Stimulated activated naive CD8-positive, alpha-beta T cell treated with anti-CD3 and anti-CD28 coated beads, Interleukin-15, Interleukin-2, amounts not matched to agents 100 ng/mL and 50 ng/mL, for 24 hours (primary cell): ENCODE measurements around the gene ZP3.
"Not testable (repeated sequence)": the region's sequence is repeated elsewhere in the genome, so short reads cannot be mapped to it uniquely, and the experiment has no call there.

Experiments
- H3K27ac Mint-ChIP-seq: one replicate; pipeline ENCODE4 v1.8.0; 2021; ENCODE audit warnings: mild to moderate bottlenecking, mixed read lengths
- H3K27me3 Mint-ChIP-seq: one replicate; pipeline ENCODE4 v1.8.0; 2021; ENCODE audit warnings: mixed read lengths
- H3K36me3 Mint-ChIP-seq: one replicate; pipeline ENCODE4 v1.8.0; 2021; ENCODE audit warnings: low read depth, mixed read lengths
- H3K4me1 Mint-ChIP-seq: one replicate; pipeline ENCODE4 v1.8.0; 2021; ENCODE audit warnings: low read depth, mixed read lengths
- H3K4me3 Mint-ChIP-seq: one replicate; pipeline ENCODE4 v1.8.0; 2021; ENCODE audit warnings: mild to moderate bottlenecking, mixed read lengths
- H3K9me3 Mint-ChIP-seq: one replicate; pipeline ENCODE4 v1.8.0; 2021; ENCODE audit warnings: mixed read lengths

ZP3 gene

DNA sequence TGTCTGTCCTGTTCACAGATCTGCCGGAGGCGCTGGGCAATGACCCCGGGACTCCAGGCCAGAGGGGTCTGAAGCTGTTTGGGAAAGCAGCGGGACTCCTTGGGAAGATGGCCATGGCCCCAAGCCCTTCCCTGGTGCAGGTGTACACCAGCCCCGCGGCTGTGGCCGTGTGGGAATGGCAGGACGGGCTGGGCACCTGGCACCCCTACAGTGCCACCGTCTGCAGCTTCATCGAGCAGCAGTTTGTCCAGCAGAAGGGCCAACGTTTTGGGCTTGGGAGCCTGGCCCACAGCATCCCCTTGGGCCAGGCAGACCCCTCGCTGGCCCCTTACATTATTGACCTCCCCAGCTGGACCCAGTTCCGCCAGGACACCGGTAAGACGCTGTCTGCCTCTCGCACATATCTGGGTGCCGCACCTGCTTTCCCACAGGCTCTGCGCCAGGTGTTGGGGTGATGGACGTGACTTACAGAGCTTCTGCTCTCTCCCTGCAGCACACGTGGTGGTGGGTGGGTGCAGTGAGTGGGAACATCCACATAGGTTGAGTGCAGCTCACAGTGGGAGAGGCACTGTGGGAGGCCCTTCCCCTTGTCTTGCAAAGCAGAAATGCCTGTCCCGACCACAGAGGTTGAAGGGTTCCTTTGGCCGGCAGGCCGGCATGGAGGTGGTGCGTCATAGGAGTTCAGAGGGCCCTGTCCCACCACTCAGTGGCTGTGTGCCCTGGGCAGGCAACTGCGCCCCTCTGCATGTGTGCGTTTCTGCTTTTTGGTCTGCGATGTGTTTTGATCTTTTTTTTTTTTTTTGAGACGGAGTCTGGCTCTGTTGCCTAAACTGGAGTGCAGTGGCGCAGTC, 55.9 kb downstream of the ZP3 start:
- not testable (repeated sequence) for H3K27ac Mint-ChIP-seq, H3K4me3 Mint-ChIP-seq, H3K36me3 Mint-ChIP-seq, H3K4me1 Mint-ChIP-seq, H3K27me3 Mint-ChIP-seq, H3K9me3 Mint-ChIP-seq

DNA sequence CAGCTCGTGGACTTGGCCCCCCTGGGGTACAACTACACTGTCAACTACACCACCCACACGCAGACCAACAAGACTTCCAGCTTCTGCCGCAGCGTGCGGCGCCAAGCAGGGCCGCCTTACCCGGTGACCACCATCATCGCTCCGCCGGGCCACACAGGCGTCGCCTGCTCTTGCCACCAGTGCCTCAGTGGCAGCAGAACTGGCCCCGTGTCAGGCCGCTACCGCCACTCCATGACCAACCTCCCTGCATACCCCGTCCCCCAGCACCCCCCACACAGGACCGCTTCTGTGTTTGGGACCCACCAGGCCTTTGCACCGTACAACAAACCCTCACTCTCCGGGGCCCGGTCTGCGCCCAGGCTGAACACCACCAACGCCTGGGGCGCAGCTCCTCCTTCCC, 57.9 kb downstream of the ZP3 start:
- not testable (repeated sequence) for H3K27me3 Mint-ChIP-seq, H3K4me1 Mint-ChIP-seq, H3K9me3 Mint-ChIP-seq, H3K4me3 Mint-ChIP-seq, H3K27ac Mint-ChIP-seq, H3K36me3 Mint-ChIP-seq

GRCh38 chr7:76483081-76483480, 58.3 kb downstream of the ZP3 start:
- H3K4me3 Mint-ChIP-seq, H3K36me3 Mint-ChIP-seq, H3K9me3 Mint-ChIP-seq, H3K27ac Mint-ChIP-seq, H3K27me3 Mint-ChIP-seq, H3K4me1 Mint-ChIP-seq: not testable (repeated sequence)

GRCh38 chr7:76484456-76484855, 59.7 kb downstream of the ZP3 start:
- not testable (repeated sequence) for H3K4me3 Mint-ChIP-seq, H3K4me1 Mint-ChIP-seq, H3K36me3 Mint-ChIP-seq

GRCh38 chr7:76485822-76486610, 61.3 kb downstream of the ZP3 start:
- H3K4me1 Mint-ChIP-seq, H3K4me3 Mint-ChIP-seq, H3K9me3 Mint-ChIP-seq, H3K27me3 Mint-ChIP-seq, H3K27ac Mint-ChIP-seq, H3K36me3 Mint-ChIP-seq: not testable (repeated sequence)

More at GRCh38 chr7:76484456-76484855, 59.7 kb downstream of the ZP3 start:
- H3K27ac Mint-ChIP-seq, H3K27me3 Mint-ChIP-seq, H3K9me3 Mint-ChIP-seq: not testable (repeated sequence)

DNA sequence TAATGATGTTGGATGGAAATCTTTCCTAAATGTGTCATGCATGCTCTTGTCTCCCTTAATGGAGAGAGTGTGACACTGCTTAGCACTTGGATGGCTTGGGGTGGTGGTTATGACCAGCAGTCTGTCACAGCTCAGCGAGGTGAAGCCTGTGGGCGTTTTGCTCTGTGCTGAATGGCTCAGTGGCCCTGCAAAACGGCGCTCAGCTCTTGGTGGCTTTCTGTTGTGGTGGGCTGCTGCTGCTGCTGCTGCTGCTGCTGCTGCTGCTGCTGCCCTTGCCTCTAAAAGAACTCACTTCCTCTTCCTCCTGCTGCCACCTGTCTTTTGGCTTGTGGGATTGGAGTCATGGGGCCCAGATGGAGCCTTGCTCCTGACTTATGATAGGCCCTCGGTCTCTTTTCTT, 61.9 kb downstream of the ZP3 start:
- not testable (repeated sequence) for H3K4me1 Mint-ChIP-seq, H3K36me3 Mint-ChIP-seq, H3K9me3 Mint-ChIP-seq, H3K27me3 Mint-ChIP-seq
- peak overlapping the region; percentile 37 for H3K4me3 Mint-ChIP-seq
- peak overlapping the region; percentile 89 for H3K27ac Mint-ChIP-seq

DNA sequence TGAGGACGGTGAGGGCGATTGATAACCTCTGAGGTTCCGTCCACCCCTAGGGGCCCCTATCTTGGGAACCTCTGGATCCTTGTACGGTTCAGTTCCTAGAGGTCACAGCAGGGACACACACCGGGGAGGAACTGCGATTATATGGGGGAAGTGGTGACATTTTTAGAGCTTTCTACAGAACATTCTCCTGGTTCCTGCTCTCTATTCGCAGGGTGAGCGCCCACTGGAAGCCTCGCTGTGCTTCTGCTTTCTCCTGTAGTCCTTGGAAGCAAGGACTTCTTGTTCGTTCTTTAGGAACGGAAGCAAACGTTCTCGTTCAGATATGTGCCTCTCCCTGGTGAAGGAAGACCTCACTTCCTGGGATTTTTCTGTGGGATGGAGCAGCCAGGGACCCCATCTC, 63.2 kb downstream of the ZP3 start:
- not testable (repeated sequence) for H3K4me3 Mint-ChIP-seq, H3K36me3 Mint-ChIP-seq, H3K27ac Mint-ChIP-seq, H3K4me1 Mint-ChIP-seq, H3K27me3 Mint-ChIP-seq, H3K9me3 Mint-ChIP-seq
